Panc1 (cell line): ENCODE results near the gene HELB. TPM values are rescaled to one million over a fixed set of nuclear protein-coding genes. Genes with fewer than 3 reads are reported as not detected.

Source experiments
- ATAC-seq: fragments of 200-7000 bp; cut with Tn5 transposase; 2 replicates; pipeline ENCODE4 v1.9.1; 2020; ENCODE audit warnings: mild to moderate bottlenecking, moderate library complexity
- BruUV-seq: library from RNA; stranded (reverse); fragments of 400-500 nt; replicated peaks from 2 replicates; lab custom pipeline; 2021; lab: Mats Ljungman, UMichigan
- CTCF ChIA-PET: fragments of 300-600 bp; sonication (Branson Sonifier 250); formaldehyde crosslinking; loops from one replicate; lab custom pipeline; 2022; ENCODE audit warnings: antibody characterized with exemption; lab: Charles Lee
- POLR2A ChIA-PET: fragments of 300-600 bp; sonication (Branson Sonifier 250); formaldehyde crosslinking; loops from one replicate; lab custom pipeline; 2022; ENCODE audit warnings: antibody characterized with exemption; lab: Charles Lee
- DNase-seq: peaks from one replicate; pipeline ENCODE4 v3.0.0-alpha.2; 2010; ENCODE audit warnings: low read depth, low spot score
- H3K27ac ChIP-seq: 2 replicates; pipeline ENCODE4 v1.5.1; 2011; ENCODE audit warnings: mild to moderate bottlenecking, low read length, inconsistent platforms
- H3K27me3 ChIP-seq: fragments of 200-500 bp; sonication (Bioruptor generic); 2 replicates; pipeline ENCODE4 v1.6.0; 2014; ENCODE audit warnings: low read length, inconsistent platforms; ENCODE audit not compliant: control insufficient read depth, insufficient read depth
- H3K36me3 ChIP-seq: fragments of 200-500 bp; sonication (Bioruptor generic); 2 replicates; pipeline ENCODE4 v1.5.1; 2014; ENCODE audit warnings: inconsistent platforms, mild to moderate bottlenecking, low read length, moderate library complexity; ENCODE audit not compliant: control insufficient read depth, insufficient read depth
- H3K4me1 ChIP-seq: 2 replicates; pipeline ENCODE4 v1.5.1; 2011; ENCODE audit warnings: inconsistent platforms, mild to moderate bottlenecking, low read length, moderate library complexity; ENCODE audit not compliant: control insufficient read depth, insufficient read depth
- H3K4me3 ChIP-seq, 2 experiments: 2 replicates each; pipeline ENCODE4 v1.5.1; 2011 to 2012; ENCODE audit warnings: low read depth in 2 of 2, low read length in 2 of 2, mild to moderate bottlenecking in 2 of 2, inconsistent platforms in 1 of 2, moderate library complexity in 1 of 2
- H3K9me3 ChIP-seq: fragments of 200-500 bp; sonication (Bioruptor generic); 2 replicates; pipeline ENCODE4 v1.5.1; 2014; ENCODE audit warnings: low read depth, mild to moderate bottlenecking, inconsistent platforms, low read length, moderate library complexity; ENCODE audit not compliant: control insufficient read depth, insufficient read depth
- POLR2AphosphoS5 ChIP-seq: IDR thresholded peaks from 2 replicates; pipeline ENCODE4 v1.6.1; 2012; ENCODE audit warnings: mild to moderate bottlenecking, low read depth, low read length, moderate library complexity
- SIN3A ChIP-seq: IDR thresholded peaks from 2 replicates; pipeline ENCODE4 v1.6.1; 2012; ENCODE audit warnings: low read depth, mild to moderate bottlenecking, low read length, moderate library complexity, borderline replicate concordance; ENCODE audit not compliant: insufficient read depth
- TCF7L2 ChIP-seq: IDR thresholded peaks from 2 replicates; pipeline ENCODE4 v1.6.1; 2011; ENCODE audit warnings: mild to moderate bottlenecking, low read depth, low read length, inconsistent platforms
- in situ Hi-C: cut with HindIII; loops from 2 replicates; pipeline ENCODE4 v1.10.0; 2016; ENCODE audit warnings: low sequenced_read_pairs, low pct_unique_long_range_greater_than_20kb
- intact Hi-C: fragments of 100-400 bp; cut with micrococcal nuclease; formaldehyde crosslinking; loops from one replicate; pipeline ENCODE4 v1.10.0; 2022; ENCODE audit not compliant: unreplicated experiment
- total RNA-seq: library from RNA; stranded (reverse); gene quantifications from one replicate; pipeline ENCODE4 v1.2.1, GENCODE V29; 2021; ENCODE audit not compliant: unreplicated experiment
- TF ChIP-seq, protein P1 (sequence below): fragments of 450-650 bp; IDR thresholded peaks from 2 replicates; pipeline ENCODE4 v1.5.1; 2017; ENCODE audit warnings: mild to moderate bottlenecking
- TF ChIP-seq, protein P2 (sequence below), 2 experiments: IDR thresholded peaks; 2 replicates each; pipeline ENCODE4 v1.6.1; 2011 to 2012; ENCODE audit warnings: low read depth in 2 of 2, control low read depth in 1 of 2, low read length in 1 of 2, mild to moderate bottlenecking in 1 of 2, moderate library complexity in 1 of 2; ENCODE audit not compliant: insufficient read depth in 1 of 2

The HELB gene
- total RNA-seq, 1 experiment from 2014 or later: 4.9 TPM

DNA sequence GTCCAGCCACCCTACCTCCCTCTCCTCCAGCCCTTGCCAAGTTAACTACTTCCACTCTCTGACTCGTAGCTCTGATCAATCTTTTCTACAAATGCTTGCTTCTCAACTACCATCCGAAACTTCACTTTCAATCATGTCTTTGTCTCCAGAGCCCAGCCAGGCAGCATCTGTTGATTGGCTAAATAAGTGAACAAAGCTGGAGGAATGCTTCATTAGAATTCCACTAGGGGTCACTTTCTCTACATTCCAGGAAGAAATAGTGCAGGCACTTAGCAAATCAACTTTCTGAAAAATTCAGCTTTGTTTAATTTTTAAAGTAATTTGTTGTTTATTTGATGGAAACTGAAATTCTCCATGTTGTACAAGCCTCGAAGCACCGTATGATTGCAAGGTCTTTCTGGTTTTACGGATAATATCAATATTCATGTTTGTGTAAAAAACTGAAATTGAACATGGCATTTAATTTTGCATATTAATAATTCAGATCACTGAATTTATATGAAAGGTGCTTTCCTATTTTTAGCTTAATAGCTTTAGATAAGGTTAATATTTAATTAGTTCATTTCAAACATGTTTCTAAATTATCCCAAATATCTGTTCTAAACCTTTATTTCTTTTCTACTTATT, 32.4 kb upstream of the HELB start:
- TF ChIP-seq, protein P1, sequence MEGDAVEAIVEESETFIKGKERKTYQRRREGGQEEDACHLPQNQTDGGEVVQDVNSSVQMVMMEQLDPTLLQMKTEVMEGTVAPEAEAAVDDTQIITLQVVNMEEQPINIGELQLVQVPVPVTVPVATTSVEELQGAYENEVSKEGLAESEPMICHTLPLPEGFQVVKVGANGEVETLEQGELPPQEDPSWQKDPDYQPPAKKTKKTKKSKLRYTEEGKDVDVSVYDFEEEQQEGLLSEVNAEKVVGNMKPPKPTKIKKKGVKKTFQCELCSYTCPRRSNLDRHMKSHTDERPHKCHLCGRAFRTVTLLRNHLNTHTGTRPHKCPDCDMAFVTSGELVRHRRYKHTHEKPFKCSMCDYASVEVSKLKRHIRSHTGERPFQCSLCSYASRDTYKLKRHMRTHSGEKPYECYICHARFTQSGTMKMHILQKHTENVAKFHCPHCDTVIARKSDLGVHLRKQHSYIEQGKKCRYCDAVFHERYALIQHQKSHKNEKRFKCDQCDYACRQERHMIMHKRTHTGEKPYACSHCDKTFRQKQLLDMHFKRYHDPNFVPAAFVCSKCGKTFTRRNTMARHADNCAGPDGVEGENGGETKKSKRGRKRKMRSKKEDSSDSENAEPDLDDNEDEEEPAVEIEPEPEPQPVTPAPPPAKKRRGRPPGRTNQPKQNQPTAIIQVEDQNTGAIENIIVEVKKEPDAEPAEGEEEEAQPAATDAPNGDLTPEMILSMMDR: peak; percentile 78
- no peak for TF ChIP-seq SIN3A
- Histone ChIP-seq H3K4me1 (no peaks in the 10 kb centered on the region), H3K36me3 (no peaks in the 10 kb centered on the region), H3K27me3 (peaks cover 8% of the 10 kb centered on the region), H3K9me3 (no peaks in the 10 kb centered on the region), H3K27ac (no peak overlapping the region), H3K4me3 (no peak overlapping the region)
- ChIA-PET POLR2A (interaction anchor here (0.6 to 0.9 kb wide), 2 partner anchors 100 to 111 kb away, joined by 3 read pairs; no protein-coding TSS in a partner anchor), CTCF (interaction anchor here (0.7 kb wide), 1 partner anchor 94 kb away, joined by 3 read pairs; no protein-coding TSS in a partner anchor)
- intact Hi-C loops: loop anchor here (5.0 kb wide), 1 partner anchor 422 kb away; no protein-coding TSS in a partner anchor
- in situ Hi-C loops: no loop called here
- no TSS peak for BruUV-seq
- DNase-seq (peak; percentile 8), ATAC-seq (peak; percentile 70; the same call in 1 of the 2 replicates)

DNA sequence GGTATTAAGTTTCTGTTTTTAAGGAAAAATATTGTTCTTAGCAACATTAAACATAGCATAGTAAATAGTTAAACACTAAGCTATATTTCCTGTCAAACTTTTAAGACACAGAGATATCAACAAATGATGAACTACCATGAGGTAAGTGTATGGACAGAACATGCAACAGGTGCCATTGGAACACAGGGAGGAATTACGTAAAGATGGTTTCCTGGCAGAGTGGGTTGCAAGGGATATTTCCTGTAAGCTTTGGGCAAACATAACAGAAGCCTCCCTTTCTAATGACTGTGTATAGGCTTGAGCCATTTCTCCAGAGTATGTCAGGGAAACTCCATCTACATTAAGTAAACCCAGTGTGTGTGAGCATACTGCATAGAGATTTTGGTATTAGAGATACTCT, 31.7 kb upstream of the HELB start:
- DNase-seq: no peak
- TF ChIP-seq, protein P2, sequence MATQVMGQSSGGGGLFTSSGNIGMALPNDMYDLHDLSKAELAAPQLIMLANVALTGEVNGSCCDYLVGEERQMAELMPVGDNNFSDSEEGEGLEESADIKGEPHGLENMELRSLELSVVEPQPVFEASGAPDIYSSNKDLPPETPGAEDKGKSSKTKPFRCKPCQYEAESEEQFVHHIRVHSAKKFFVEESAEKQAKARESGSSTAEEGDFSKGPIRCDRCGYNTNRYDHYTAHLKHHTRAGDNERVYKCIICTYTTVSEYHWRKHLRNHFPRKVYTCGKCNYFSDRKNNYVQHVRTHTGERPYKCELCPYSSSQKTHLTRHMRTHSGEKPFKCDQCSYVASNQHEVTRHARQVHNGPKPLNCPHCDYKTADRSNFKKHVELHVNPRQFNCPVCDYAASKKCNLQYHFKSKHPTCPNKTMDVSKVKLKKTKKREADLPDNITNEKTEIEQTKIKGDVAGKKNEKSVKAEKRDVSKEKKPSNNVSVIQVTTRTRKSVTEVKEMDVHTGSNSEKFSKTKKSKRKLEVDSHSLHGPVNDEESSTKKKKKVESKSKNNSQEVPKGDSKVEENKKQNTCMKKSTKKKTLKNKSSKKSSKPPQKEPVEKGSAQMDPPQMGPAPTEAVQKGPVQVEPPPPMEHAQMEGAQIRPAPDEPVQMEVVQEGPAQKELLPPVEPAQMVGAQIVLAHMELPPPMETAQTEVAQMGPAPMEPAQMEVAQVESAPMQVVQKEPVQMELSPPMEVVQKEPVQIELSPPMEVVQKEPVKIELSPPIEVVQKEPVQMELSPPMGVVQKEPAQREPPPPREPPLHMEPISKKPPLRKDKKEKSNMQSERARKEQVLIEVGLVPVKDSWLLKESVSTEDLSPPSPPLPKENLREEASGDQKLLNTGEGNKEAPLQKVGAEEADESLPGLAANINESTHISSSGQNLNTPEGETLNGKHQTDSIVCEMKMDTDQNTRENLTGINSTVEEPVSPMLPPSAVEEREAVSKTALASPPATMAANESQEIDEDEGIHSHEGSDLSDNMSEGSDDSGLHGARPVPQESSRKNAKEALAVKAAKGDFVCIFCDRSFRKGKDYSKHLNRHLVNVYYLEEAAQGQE (IDR thresholded peaks at IDR 0.05; ENCODE audit: insufficient read depth in 1 of 2, low read depth in 2 of 2, low read length in 1 of 2): no peak
- TF ChIP-seq POLR2AphosphoS5 (no peak), TCF7L2 (no peak)
- TF ChIP-seq, protein P1: no peak
- peaks cover 8% of the 10 kb centered on the region for H3K27me3 ChIP-seq
- no peak overlapping the region for H3K4me3 ChIP-seq
- no peaks in the 10 kb centered on the region for H3K36me3 ChIP-seq
- ChIA-PET POLR2A (interaction anchor here (0.9 kb wide), 1 partner anchor 101 kb away, joined by 3 read pairs; no protein-coding TSS in a partner anchor), CTCF (interaction anchor here (0.7 kb wide), 1 partner anchor 95 kb away, joined by 3 read pairs; no protein-coding TSS in a partner anchor)
- no TSS peak for BruUV-seq
- no peaks in the 10 kb centered on the region for H3K9me3 ChIP-seq
- no peak overlapping the region for H3K27ac ChIP-seq
- intact Hi-C loops: loop anchor here (5.0 kb wide), 1 partner anchor 422 kb away; no protein-coding TSS in a partner anchor
- in situ Hi-C loops: no loop called here
- H3K4me1 ChIP-seq: no peaks in the 10 kb centered on the region
- ATAC-seq: no peak
